ENCODE results near the gene MGAT4C. TPM values are rescaled to one million over a fixed set of nuclear protein-coding genes. Genes with fewer than 3 reads are reported as not detected.

MGAT4C gene
- total and polyA plus RNA-seq, 12 donors, result under 0.01 to 8.3 (median 0.94) TPM

GRCh38 chr12:85971800-85972199, 284.4 kb downstream of the MGAT4C start:
- TF ChIP-seq CTCF (IDR thresholded peaks at IDR 0.05), result no peak
- TF ChIP-seq POLR2A (IDR thresholded peaks at IDR 0.05), result no peak
- no peak overlapping the region for H3K27ac ChIP-seq
- no peaks in the 10 kb centered on the region for H3K27me3 ChIP-seq
- no peaks in the 10 kb centered on the region for H3K36me3 ChIP-seq (replicated peaks in 1 of 2)
- H3K4me3 ChIP-seq, result no peak overlapping the region
- intact Hi-C loops (cut with DNase I), result no loop called here
- no peaks in the 10 kb centered on the region for H3K9me3 ChIP-seq (replicated peaks in 1 of 3)
- DNase-seq, result no peak
- H3K4me1 ChIP-seq (replicated peaks in 1 of 2), result no peaks in the 10 kb centered on the region

- Histone ChIP-seq H3K27me3 (no peaks in the 10 kb centered on the region), H3K36me3 (replicated peaks in 1 of 2) (no peaks in the 10 kb centered on the region), H3K4me1 (replicated peaks in 1 of 2) (no peaks in the 10 kb centered on the region), H3K4me3 (no peak overlapping the region), H3K9me3 (replicated peaks in 1 of 3) (no peaks in the 10 kb centered on the region), H3K27ac (no peak overlapping the region)
- intact Hi-C loops (cut with DNase I), result no loop called here
- TF ChIP-seq CTCF (IDR thresholded peaks at IDR 0.05) (no peak), POLR2A (IDR thresholded peaks at IDR 0.05) (no peak)
- WGBS, 4 donors, result 39 to 72% (median 57%) methylated on average over 1 of the region's 1 CpG
- DNase-seq, result no peak
These were observed 287.6 kb downstream of the MGAT4C start for GRCh38 chr12:85968606-85969005.

GRCh38 chr12:85963326-85963725, 292.9 kb downstream of the MGAT4C start:
- Histone ChIP-seq H3K27me3 (no peaks in the 10 kb centered on the region), H3K36me3 (replicated peaks in 1 of 2) (no peaks in the 10 kb centered on the region), H3K4me1 (replicated peaks in 1 of 2) (no peaks in the 10 kb centered on the region), H3K27ac (no peak overlapping the region), H3K4me3 (no peak overlapping the region), H3K9me3 (replicated peaks in 1 of 3) (no peaks in the 10 kb centered on the region)
- DNase-seq, result no peak
- intact Hi-C loops (cut with DNase I), result no loop called here
- no peak for TF ChIP-seq CTCF (IDR thresholded peaks at IDR 0.05)
- TF ChIP-seq POLR2A (IDR thresholded peaks at IDR 0.05), result no peak

GRCh38 chr12:85956081-85956480, 300.1 kb downstream of the MGAT4C start:
- 53 to 64% (median 58%) methylated on average over 2 of the region's 2 CpGs for WGBS, 4 donors
- H3K4me1 ChIP-seq (replicated peaks in 1 of 2), result no peaks in the 10 kb centered on the region

More at GRCh38 chr12:85956081-85956480, 300.1 kb downstream of the MGAT4C start:
- DNase-seq, result no peak
- Histone ChIP-seq H3K27me3 (no peaks in the 10 kb centered on the region), H3K36me3 (replicated peaks in 1 of 2) (no peaks in the 10 kb centered on the region), H3K4me3 (no peak overlapping the region), H3K9me3 (replicated peaks in 1 of 3) (no peaks in the 10 kb centered on the region), H3K27ac (no peak overlapping the region)
- TF ChIP-seq CTCF (IDR thresholded peaks at IDR 0.05) (no peak), POLR2A (IDR thresholded peaks at IDR 0.05) (no peak)
- intact Hi-C loops (cut with DNase I), result no loop called here

All from adrenal gland (tissue), 12 donors.